DOHH2 (cell line): Measurements from ENCODE around the gene PDSS1.

Experiments
- H3F3A ChIP-seq: fragments of 200-600 bp; sonication (generic), shearing (Covaris generic); 2 replicates; pipeline ENCODE4 v1.6.0; 2016; ENCODE audit warnings: antibody characterized with exemption, mild to moderate bottlenecking; ENCODE audit not compliant: control insufficient read depth, insufficient read depth
- H3K27ac ChIP-seq: fragments of 200-600 bp; sonication (generic); 2 replicates; pipeline ENCODE4 v1.5.1; 2014; ENCODE audit warnings: low read depth, mild to moderate bottlenecking, low read length, moderate library complexity
- H3K27me3 ChIP-seq: fragments of 200-600 bp; sonication (generic); 2 replicates; pipeline ENCODE4 v1.6.1; 2014; ENCODE audit warnings: mild to moderate bottlenecking, low read length, mixed read lengths; ENCODE audit not compliant: control insufficient read depth
- H3K36me3 ChIP-seq: fragments of 200-600 bp; sonication (generic); 2 replicates; pipeline ENCODE4 v1.6.1; 2014; ENCODE audit warnings: mild to moderate bottlenecking, low read length, moderate library complexity, mixed read lengths; ENCODE audit not compliant: control insufficient read depth
- H3K4me1 ChIP-seq: fragments of 200-600 bp; sonication (generic); 2 replicates; pipeline ENCODE4 v1.6.1; 2014; ENCODE audit warnings: mild to moderate bottlenecking, low read length, mixed read lengths; ENCODE audit not compliant: control insufficient read depth
- H3K4me2 ChIP-seq: fragments of 200-600 bp; sonication (generic); 2 replicates; pipeline ENCODE4 v1.6.0; 2014; ENCODE audit warnings: mild to moderate bottlenecking, low read length, moderate library complexity
- H3K4me3 ChIP-seq: fragments of 200-600 bp; sonication (generic); 2 replicates; pipeline ENCODE4 v1.5.1; 2014; ENCODE audit warnings: mild to moderate bottlenecking, low read length, mixed read lengths
- H3K79me2 ChIP-seq: fragments of 200-600 bp; sonication (generic); 2 replicates; pipeline ENCODE4 v1.6.1; 2014; ENCODE audit warnings: mild to moderate bottlenecking, low read length, mixed read lengths; ENCODE audit not compliant: control insufficient read depth
- H3K9me2 ChIP-seq: fragments of 200-600 bp; sonication (generic); replicated peaks from 2 replicates; pipeline ENCODE4 v1.6.1; 2014; ENCODE audit warnings: mild to moderate bottlenecking, low read length, mixed read lengths; ENCODE audit not compliant: control insufficient read depth
- H3K9me3 ChIP-seq: fragments of 200-600 bp; sonication (generic); 2 replicates; pipeline ENCODE4 v1.6.1; 2014; ENCODE audit warnings: antibody characterized with exemption, low read length, mixed read lengths; ENCODE audit not compliant: control insufficient read depth, insufficient read depth
- H4K20me1 ChIP-seq: fragments of 200-600 bp; sonication (generic); 2 replicates; pipeline ENCODE4 v1.6.0; 2014; ENCODE audit warnings: low read depth, mild to moderate bottlenecking, antibody characterized with exemption, low read length, moderate library complexity; ENCODE audit not compliant: control insufficient read depth, insufficient read depth
- CTCF ChIP-seq: fragments of 200-600 bp; sonication (generic); IDR thresholded peaks from one replicate; pipeline ENCODE4 v1.5.1; 2014; ENCODE audit warnings: antibody characterized with exemption, mild to moderate bottlenecking, low read depth, low read length; ENCODE audit not compliant: poor library complexity, severe bottlenecking
- EZH2phosphoT487 ChIP-seq: fragments of 200-600 bp; sonication (generic); IDR thresholded peaks from 2 replicates; pipeline ENCODE4 v1.6.1; 2017; ENCODE audit warnings: borderline replicate concordance, mild to moderate bottlenecking, antibody characterized with exemption, low read length, moderate library complexity, mixed read lengths

PDSS1 gene

GRCh38 chr10:26780106-26780792 lies 82.7 kb downstream of the PDSS1 start:
- Histone ChIP-seq H3F3A (no peaks in the 10 kb centered on the region), H3K9me2 (no peaks in the 10 kb centered on the region), H3K79me2 (peaks cover 98% of the 10 kb centered on the region), H3K27me3 (no peaks in the 10 kb centered on the region), H3K36me3 (peaks cover 48% of the 10 kb centered on the region), H3K9me3 (no peaks in the 10 kb centered on the region), H3K27ac (no peak overlapping the region), H3K4me3 (no peak overlapping the region), H3K4me1 (peaks cover 70% of the 10 kb centered on the region), H3K4me2 (no peak overlapping the region), H4K20me1 (peaks cover 9% of the 10 kb centered on the region; the same call in 1 of the 2 replicates)
- no peak for TF ChIP-seq EZH2phosphoT487
- TF ChIP-seq CTCF: no peak

- Histone ChIP-seq H3K4me3 (no peak overlapping the region), H3K79me2 (peaks cover 98% of the 10 kb centered on the region), H3K36me3 (peaks cover 47% of the 10 kb centered on the region), H3F3A (no peaks in the 10 kb centered on the region), H3K4me1 (peaks cover 76% of the 10 kb centered on the region), H3K9me2 (no peaks in the 10 kb centered on the region), H3K27me3 (no peaks in the 10 kb centered on the region), H3K4me2 (no peak overlapping the region), H4K20me1 (peaks cover 9% of the 10 kb centered on the region; the same call in 1 of the 2 replicates), H3K27ac (no peak overlapping the region), H3K9me3 (no peaks in the 10 kb centered on the region)
- no peak for TF ChIP-seq EZH2phosphoT487
- TF ChIP-seq CTCF: no peak
These were observed 83.5 kb downstream of the PDSS1 start for GRCh38 chr10:26780793-26781601.

- H3K79me2 ChIP-seq: peaks cover 100% of the 10 kb centered on the region
These were observed 84.3 kb downstream of the PDSS1 start for GRCh38 chr10:26781797-26782196.

More at GRCh38 chr10:26781797-26782196, 84.3 kb downstream of the PDSS1 start:
- H3K27me3 ChIP-seq: no peaks in the 10 kb centered on the region
- no peak overlapping the region for H3K4me3 ChIP-seq
- TF ChIP-seq EZH2phosphoT487 (no peak), CTCF (no peak)
- H3K9me2 ChIP-seq: no peaks in the 10 kb centered on the region
- peaks cover 83% of the 10 kb centered on the region for H3K4me1 ChIP-seq
- peaks cover 47% of the 10 kb centered on the region for H3K36me3 ChIP-seq
- H3K27ac ChIP-seq: no peak overlapping the region
- H3K9me3 ChIP-seq: no peaks in the 10 kb centered on the region
- no peaks in the 10 kb centered on the region for H3F3A ChIP-seq
- H4K20me1 ChIP-seq: peaks cover 9% of the 10 kb centered on the region; the same call in 1 of the 2 replicates
- no peak overlapping the region for H3K4me2 ChIP-seq
